Keratinocyte (primary cell): Measurements from ENCODE around the gene SMYD3. TPM values are rescaled to one million over a fixed set of nuclear protein-coding genes. Genes with fewer than 3 reads are reported as not detected.

Source experiments
- DNase-seq: peaks from one replicate; pipeline ENCODE4 v3.0.0-alpha.2; 2011; ENCODE audit warnings: low read depth, missing footprints, low spot score
- FAIRE-seq: peaks from 2 replicates; lab custom pipeline; 2011; peaks lifted over from hg19 to GRCh38; lab: Jason Lieb, UNC
- H2AFZ ChIP-seq: 2 replicates; pipeline ENCODE4 v1.6.0; 2012; ENCODE audit warnings: low read length, control low read depth, inconsistent platforms; ENCODE audit not compliant: control insufficient read depth
- H3K27ac ChIP-seq: 2 replicates; pipeline ENCODE4 v1.5.1; 2011; ENCODE audit warnings: low read length; ENCODE audit not compliant: control insufficient read depth, insufficient read depth
- H3K27me3 ChIP-seq: 3 replicates; pipeline ENCODE4 v1.6.0; 2011; ENCODE audit warnings: low read length; ENCODE audit not compliant: control insufficient read depth, insufficient read depth; ENCODE audit errors: extremely low read depth
- H3K36me3 ChIP-seq, 2 experiments: 2 replicates in 1 of 2; 3 replicates in 1 of 2; pipeline ENCODE4 v1.5.1; 2011; ENCODE audit warnings: low read length in 2 of 2, mild to moderate bottlenecking in 1 of 2; ENCODE audit not compliant: control insufficient read depth in 2 of 2, insufficient read depth in 2 of 2; ENCODE audit errors: extremely low read depth in 1 of 2
- H3K4me1 ChIP-seq: 3 replicates; pipeline ENCODE4 v1.5.1; 2011; ENCODE audit warnings: low read length; ENCODE audit not compliant: control insufficient read depth, insufficient read depth; ENCODE audit errors: extremely low read depth
- H3K4me2 ChIP-seq: 3 replicates; pipeline ENCODE4 v1.6.0; 2011; ENCODE audit warnings: low read depth, low read length; ENCODE audit not compliant: control insufficient read depth, insufficient read depth; ENCODE audit errors: extremely low read depth
- H3K4me3 ChIP-seq, 3 experiments: fragments of 200-600 bp in 1 of 3; sonication (generic) in 1 of 3; 2 replicates in 2 of 3; 3 replicates in 1 of 3; pipeline ENCODE4 v1.5.1; 2011 to 2016; ENCODE audit warnings: low read length in 3 of 3, mild to moderate bottlenecking in 3 of 3, control low read depth in 2 of 3, inconsistent platforms in 1 of 3, low read depth in 1 of 3, mixed read lengths in 1 of 3, mixed run types in 1 of 3, moderate library complexity in 1 of 3; ENCODE audit not compliant: control insufficient read depth in 2 of 3, insufficient read depth in 2 of 3; ENCODE audit errors: extremely low read depth in 1 of 3
- H3K79me2 ChIP-seq: 2 replicates; pipeline ENCODE4 v1.6.0; 2012; ENCODE audit warnings: low read length; ENCODE audit not compliant: control insufficient read depth, insufficient read depth
- H3K9ac ChIP-seq: 3 replicates; pipeline ENCODE4 v1.6.0; 2011; ENCODE audit warnings: low read length; ENCODE audit not compliant: control insufficient read depth, insufficient read depth; ENCODE audit errors: extremely low read depth
- H3K9me1 ChIP-seq: 3 replicates; pipeline ENCODE4 v1.6.0; 2011; ENCODE audit warnings: low read length; ENCODE audit not compliant: control insufficient read depth, insufficient read depth; ENCODE audit errors: extremely low read depth
- H3K9me3 ChIP-seq: 2 replicates; pipeline ENCODE4 v1.5.1; 2012; ENCODE audit warnings: low read depth, low read length; ENCODE audit not compliant: control insufficient read depth
- H4K20me1 ChIP-seq: 3 replicates; pipeline ENCODE4 v1.6.0; 2011; ENCODE audit warnings: low read length; ENCODE audit not compliant: control insufficient read depth, insufficient read depth; ENCODE audit errors: extremely low read depth
- CTCF ChIP-seq, 3 experiments: IDR thresholded peaks in 1 of 3; conservative IDR thresholded peaks in 1 of 3; optimal IDR thresholded peaks in 1 of 3; 2 replicates in 2 of 3; 3 replicates in 1 of 3; pipeline versions ENCODE3 to v1.5.1; 2011; ENCODE audit warnings: low read length in 3 of 3, mild to moderate bottlenecking in 3 of 3, moderate library complexity in 2 of 3, control low read depth in 1 of 3, inconsistent platforms in 1 of 3; ENCODE audit not compliant: insufficient read depth in 2 of 3; ENCODE audit errors: extremely low read depth in 1 of 3
- EZH2 ChIP-seq: IDR thresholded peaks from one replicate; pipeline ENCODE4 v1.6.1; 2012; ENCODE audit warnings: inconsistent platforms, mild to moderate bottlenecking, low read length, moderate library complexity
- dilution Hi-C: fragments of 300-500 bp; cut with MboI; formaldehyde crosslinking; loops from one replicate; pipeline ENCODE4 v1.7.0; 2020; ENCODE audit warnings: low sequenced_read_pairs; ENCODE audit not compliant: extremely low pct_ligation_motif_present
- polyA plus RNA-seq, 5 experiments: library from polyadenylated mRNA; depleted of rRNA in 3 of 5; stranded (reverse) in 3 of 5; stranded (forward) in 1 of 5; unstranded in 1 of 5; fragments of >200 nt; gene quantifications; 1 replicate in 1 of 5; 2 replicates in 3 of 5; 3 replicates in 1 of 5; pipeline versions ENCODE4 v1.2.1 to v1.2.3, GENCODE V29; 2011 to 2012; ENCODE audit warnings: missing spikeins in 2 of 5, low read depth in 1 of 5, low replicate concordance in 1 of 5

The SMYD3 gene
- polyA plus RNA-seq, 1 donor (not counting 4 experiments of a cell fraction or from before 2014, with no cell fraction given): 31.0 TPM

- FAIRE-seq: no peak
These were observed 45.0 kb upstream of the SMYD3 start for GRCh38 chr1:246552110-246552509.

GRCh38 chr1:246550402-246550801 is 43.3 kb upstream of the SMYD3 start:
- Histone ChIP-seq H3K9me3 (no peaks in the 10 kb centered on the region), H3K9me1 (no peaks in the 10 kb centered on the region), H4K20me1 (no peaks in the 10 kb centered on the region), H2AFZ (no peak overlapping the region), H3K4me1 (no peaks in the 10 kb centered on the region), H3K79me2 (peaks cover 8% of the 10 kb centered on the region), H3K4me3 (no peak overlapping the region), H3K27ac (no peak overlapping the region), H3K9ac (no peak overlapping the region), H3K27me3 (no peaks in the 10 kb centered on the region), H3K4me2 (no peak overlapping the region), H3K36me3 (peaks cover 5 to 9% of the 10 kb centered on the region in 2 experiments)
- TF ChIP-seq EZH2: no peak
- no peak for TF ChIP-seq CTCF (optimal IDR thresholded peaks at IDR 0.05 in 1 of 3, IDR thresholded peaks at IDR 0.05 in 1 of 3, conservative IDR thresholded peaks at IDR 0.05 in 1 of 3; ENCODE audit: extremely low read depth in 1 of 3, insufficient read depth in 2 of 3, low read length in 3 of 3)
- DNase-seq: no peak
- dilution Hi-C loops: no loop called here
- FAIRE-seq: no peak

More at GRCh38 chr1:246552110-246552509, 45.0 kb upstream of the SMYD3 start:
- Histone ChIP-seq H3K36me3 (peaks cover 6 to 15% of the 10 kb centered on the region in 2 experiments), H3K79me2 (peaks cover 11% of the 10 kb centered on the region), H4K20me1 (no peaks in the 10 kb centered on the region), H3K9ac (no peak overlapping the region), H3K27me3 (no peaks in the 10 kb centered on the region), H2AFZ (no peak overlapping the region), H3K27ac (no peak overlapping the region), H3K4me2 (no peak overlapping the region), H3K9me3 (no peaks in the 10 kb centered on the region), H3K4me3 (no peak overlapping the region), H3K9me1 (no peaks in the 10 kb centered on the region), H3K4me1 (no peaks in the 10 kb centered on the region)
- DNase-seq: no peak
- dilution Hi-C loops: no loop called here
- no peak for TF ChIP-seq CTCF (optimal IDR thresholded peaks at IDR 0.05 in 1 of 3, IDR thresholded peaks at IDR 0.05 in 1 of 3, conservative IDR thresholded peaks at IDR 0.05 in 1 of 3; ENCODE audit: extremely low read depth in 1 of 3, insufficient read depth in 2 of 3, low read length in 3 of 3)
- TF ChIP-seq EZH2: no peak
